Dendritic cell treated with granulocyte-macrophage colony-stimulating factor and Interleukin-4, amounts not matched to agents 40 ng/mL and 50 ng/mL, for 4 days (primary cell): ENCODE data around the gene PLS1.
"Not testable (repeated sequence)": the region's sequence is repeated elsewhere in the genome, so short reads cannot be mapped to it uniquely, and the experiment has no call there.

Experiments
- H3K27ac Mint-ChIP-seq: one replicate; pipeline ENCODE4 v1.8.0; 2022; ENCODE audit warnings: mild to moderate bottlenecking, mixed read lengths
- H3K27me3 Mint-ChIP-seq: one replicate; pipeline ENCODE4 v1.8.0; 2022; ENCODE audit warnings: mild to moderate bottlenecking, mixed read lengths
- H3K36me3 Mint-ChIP-seq: one replicate; pipeline ENCODE4 v1.8.0; 2022; ENCODE audit warnings: low read depth, mixed read lengths
- H3K4me1 Mint-ChIP-seq: one replicate; pipeline ENCODE4 v1.8.0; 2022; ENCODE audit warnings: low read depth, mixed read lengths
- H3K4me3 Mint-ChIP-seq: one replicate; pipeline ENCODE4 v1.8.0; 2022; ENCODE audit warnings: mild to moderate bottlenecking, moderate library complexity, mixed read lengths
- H3K9me3 Mint-ChIP-seq: one replicate; pipeline ENCODE4 v1.8.0; 2022; ENCODE audit warnings: mixed read lengths
- intact Hi-C: fragments of 100-400 bp; cut with micrococcal nuclease; formaldehyde crosslinking; loops from one replicate; pipeline ENCODE4 v1.15.0; 2022

Gene PLS1

GRCh38 chr3:142578329-142579223 is 17.6 kb upstream of the PLS1 start, which contains the start of gene ATR:
Gene ATR (minus strand): TSS chr3:142578733. CDS start chr3:142578704, 29 bp downstream.
- intact Hi-C loops = loop anchor here (1.0 to 5.0 kb wide), 2 partner anchors 131 to 423 kb away; partner anchors contain the start of genes U2SURP and XRN1
- Mint-ChIP-seq H3K4me3 (peak within 1 kb of the TSS; percentile 95), H3K27ac (peak within 1 kb of the TSS; percentile 99)

GRCh38 chr3:142580061-142580423 is 16.2 kb upstream of the PLS1 start:
- intact Hi-C loops = no loop called here
- H3K27me3 Mint-ChIP-seq = peaks cover 8% of the 10 kb centered on the region
- H3K4me3 Mint-ChIP-seq = no peak overlapping the region
- H3K27ac Mint-ChIP-seq = peak overlapping the region; percentile 99
- H3K9me3 Mint-ChIP-seq = no peaks in the 10 kb centered on the region
- H3K4me1 Mint-ChIP-seq = peaks cover 40% of the 10 kb centered on the region
- H3K36me3 Mint-ChIP-seq = peaks cover 20% of the 10 kb centered on the region

More at GRCh38 chr3:142578329-142579223, 17.6 kb upstream of the PLS1 start, which contains the start of gene ATR:
- Mint-ChIP-seq H3K4me1 (peaks cover 54% of the 10 kb centered on the region), H3K27me3 (peaks cover 8% of the 10 kb centered on the region), H3K36me3 (peaks cover 20% of the 10 kb centered on the region), H3K9me3 (no peaks in the 10 kb centered on the region)

DNA sequence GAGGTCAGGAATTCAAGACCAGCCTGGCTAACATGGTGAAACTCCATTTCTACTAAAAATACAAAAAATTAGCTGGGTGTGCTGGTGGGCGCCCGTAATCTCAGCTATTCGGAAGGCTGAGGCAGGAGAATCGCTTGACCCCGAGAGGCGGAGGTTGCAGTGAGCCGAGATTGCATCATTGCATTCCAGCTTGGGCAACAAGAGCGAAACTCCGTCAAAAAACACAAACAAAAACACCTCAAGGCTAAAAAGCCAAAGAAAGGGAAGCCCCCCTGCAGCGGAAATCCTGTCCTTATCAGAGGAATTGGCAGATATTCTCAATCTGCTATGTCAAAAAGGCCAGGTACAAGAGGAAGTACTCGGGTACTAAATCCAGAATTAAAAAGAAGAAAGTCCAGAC is 15.1 kb upstream of the PLS1 start:
- H3K4me3 Mint-ChIP-seq, H3K27me3 Mint-ChIP-seq, H3K27ac Mint-ChIP-seq, H3K9me3 Mint-ChIP-seq, intact Hi-C loops: not testable (repeated sequence)
- Mint-ChIP-seq H3K4me1 (peaks cover 29% of the 10 kb centered on the region), H3K36me3 (peaks cover 12% of the 10 kb centered on the region)

GRCh38 chr3:142586803-142587406 is 9.3 kb upstream of the PLS1 start:
- Mint-ChIP-seq H3K36me3 (no peaks in the 10 kb centered on the region), H3K27ac (no peak overlapping the region), H3K4me1 (no peaks in the 10 kb centered on the region), H3K4me3 (no peak overlapping the region), H3K27me3 (peaks cover 5% of the 10 kb centered on the region), H3K9me3 (no peaks in the 10 kb centered on the region)
- intact Hi-C loops = loop anchor here (5.0 kb wide), 4 partner anchors 95 to 400 kb away; no protein-coding TSS in a partner anchor

- no peaks in the 10 kb centered on the region for H3K9me3 Mint-ChIP-seq
Observed at GRCh38 chr3:142588703-142589102, 7.5 kb upstream of the PLS1 start.

DNA sequence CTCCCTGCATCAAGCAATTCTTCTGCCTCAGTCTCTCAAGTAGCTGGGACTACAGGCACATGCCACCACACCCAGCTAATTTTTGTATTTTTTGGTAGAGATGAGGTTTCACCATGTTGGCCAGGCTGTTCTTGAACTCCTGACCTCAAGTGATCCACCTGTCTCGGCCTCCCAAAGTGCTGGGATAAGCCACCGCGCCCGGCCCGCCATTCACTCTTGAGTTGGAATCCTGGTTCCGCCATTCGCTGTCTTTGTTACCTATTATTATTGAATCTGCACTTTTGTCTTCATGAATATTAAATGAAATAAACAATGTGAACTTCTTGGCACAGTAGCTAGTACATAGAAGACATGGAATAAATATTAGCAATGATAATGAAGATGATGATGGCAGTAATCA is 3.9 kb upstream of the PLS1 start:
- not testable (repeated sequence) for H3K36me3 Mint-ChIP-seq, H3K27ac Mint-ChIP-seq, H3K9me3 Mint-ChIP-seq, H3K4me3 Mint-ChIP-seq, H3K4me1 Mint-ChIP-seq
- intact Hi-C loops = loop anchor here (10.0 kb wide), 1 partner anchor 133 kb away; the partner anchor contains the start of gene TRPC1
- peaks cover 10% of the 10 kb centered on the region for H3K27me3 Mint-ChIP-seq

More at GRCh38 chr3:142588703-142589102, 7.5 kb upstream of the PLS1 start:
- H3K36me3 Mint-ChIP-seq = no peaks in the 10 kb centered on the region
- peaks cover 2% of the 10 kb centered on the region for H3K27me3 Mint-ChIP-seq
- no peak overlapping the region for H3K4me3 Mint-ChIP-seq
- no peaks in the 10 kb centered on the region for H3K4me1 Mint-ChIP-seq
- H3K27ac Mint-ChIP-seq = no peak overlapping the region
- intact Hi-C loops = loop anchor here (5.0 kb wide), 4 partner anchors 94 to 399 kb away; no protein-coding TSS in a partner anchor

DNA sequence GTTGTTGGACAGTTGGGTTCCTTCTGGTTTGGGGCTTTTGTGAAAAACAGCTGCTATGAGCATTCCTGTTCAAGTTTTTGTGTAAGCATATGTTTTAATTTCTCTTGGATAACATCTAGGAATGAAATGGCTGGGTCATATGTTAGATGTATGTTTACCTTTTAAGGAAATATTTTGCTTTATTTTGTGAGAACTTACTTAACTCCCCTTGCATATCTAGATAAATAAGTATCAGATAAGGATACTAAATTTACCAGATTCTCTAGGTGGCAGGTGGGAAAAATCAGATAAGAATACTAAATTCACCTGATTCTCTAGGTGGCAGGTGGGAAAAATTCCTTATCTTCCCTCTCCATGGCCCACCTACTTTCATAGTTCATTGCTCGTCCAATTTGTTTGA is 1.1 kb upstream of the PLS1 start:
- no peak overlapping the region for H3K27ac Mint-ChIP-seq
- no peak overlapping the region for H3K4me3 Mint-ChIP-seq
- H3K27me3 Mint-ChIP-seq = peaks cover 16% of the 10 kb centered on the region
- no peaks in the 10 kb centered on the region for H3K9me3 Mint-ChIP-seq
- H3K4me1 Mint-ChIP-seq = peaks cover 7% of the 10 kb centered on the region
- H3K36me3 Mint-ChIP-seq = peaks cover 6% of the 10 kb centered on the region
- intact Hi-C loops = loop anchor here (10.0 kb wide), 1 partner anchor 130 kb away; the partner anchor contains the start of gene TRPC1

- intact Hi-C loops = loop anchor here (10.0 kb wide), 1 partner anchor 129 kb away; the partner anchor contains the start of gene TRPC1
- peaks cover 7% of the 10 kb centered on the region for H3K4me1 Mint-ChIP-seq
Observed at GRCh38 chr3:142595581-142595950, 627 bp upstream of the PLS1 start.

DNA sequence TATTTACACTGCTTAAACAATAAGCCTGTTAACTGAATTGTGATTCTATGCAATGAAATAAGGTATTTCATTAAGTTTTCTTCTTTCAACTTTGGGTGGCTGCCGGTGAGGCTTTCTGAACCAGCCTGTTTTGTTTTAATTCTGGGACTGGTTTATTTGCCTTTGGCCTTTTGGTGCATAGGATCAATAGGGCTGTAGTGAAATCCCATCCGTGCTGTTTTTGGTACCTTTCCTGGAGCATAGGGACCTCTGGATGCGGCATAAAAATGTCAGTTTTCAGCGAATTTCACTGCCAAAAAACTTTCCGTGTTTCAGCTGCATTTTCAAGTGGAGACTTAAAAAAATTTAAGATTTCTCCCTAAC is 514 bp downstream of the PLS1 start:
- Mint-ChIP-seq H3K9me3 (no peaks in the 10 kb centered on the region), H3K27me3 (peaks cover 16% of the 10 kb centered on the region), H3K4me3 (peak overlapping the region; percentile 94), H3K4me1 (peaks cover 7% of the 10 kb centered on the region), H3K36me3 (peaks cover 6% of the 10 kb centered on the region), H3K27ac (peak overlapping the region; percentile 79)
- intact Hi-C loops = loop anchor here (2.0 to 10.0 kb wide), 2 partner anchors 14 to 128 kb away; partner anchors contain the start of gene TRPC1

More at GRCh38 chr3:142595581-142595950, 627 bp upstream of the PLS1 start:
- Mint-ChIP-seq H3K36me3 (peaks cover 6% of the 10 kb centered on the region), H3K4me3 (peak overlapping the region; percentile 94), H3K27ac (peak overlapping the region; percentile 79), H3K9me3 (no peaks in the 10 kb centered on the region), H3K27me3 (peaks cover 16% of the 10 kb centered on the region)

GRCh38 chr3:142597906-142598305 is 1.7 kb downstream of the PLS1 start:
- Mint-ChIP-seq H3K36me3 (peaks cover 6% of the 10 kb centered on the region), H3K4me1 (peaks cover 7% of the 10 kb centered on the region), H3K27ac (no peak overlapping the region), H3K9me3 (no peaks in the 10 kb centered on the region), H3K4me3 (no peak overlapping the region), H3K27me3 (peaks cover 14% of the 10 kb centered on the region)
- intact Hi-C loops = loop anchor here (2.0 to 10.0 kb wide), 2 partner anchors 15 to 127 kb away; partner anchors contain the start of gene TRPC1

GRCh38 chr3:142601713-142602112 is 5.5 kb downstream of the PLS1 start:
- no peaks in the 10 kb centered on the region for H3K9me3 Mint-ChIP-seq

GRCh38 chr3:142602619-142603385 is 6.6 kb downstream of the PLS1 start:
- no peaks in the 10 kb centered on the region for H3K36me3 Mint-ChIP-seq
- H3K9me3 Mint-ChIP-seq = no peaks in the 10 kb centered on the region
- H3K27me3 Mint-ChIP-seq = peaks cover 2% of the 10 kb centered on the region
- H3K4me1 Mint-ChIP-seq = no peaks in the 10 kb centered on the region
- intact Hi-C loops = no loop called here
- H3K4me3 Mint-ChIP-seq = no peak overlapping the region
- H3K27ac Mint-ChIP-seq = no peak overlapping the region

More at GRCh38 chr3:142601713-142602112, 5.5 kb downstream of the PLS1 start:
- H3K27ac Mint-ChIP-seq = no peak overlapping the region
- intact Hi-C loops = no loop called here
- H3K36me3 Mint-ChIP-seq = no peaks in the 10 kb centered on the region
- no peaks in the 10 kb centered on the region for H3K4me1 Mint-ChIP-seq
- no peak overlapping the region for H3K4me3 Mint-ChIP-seq
- H3K27me3 Mint-ChIP-seq = peaks cover 11% of the 10 kb centered on the region

DNA sequence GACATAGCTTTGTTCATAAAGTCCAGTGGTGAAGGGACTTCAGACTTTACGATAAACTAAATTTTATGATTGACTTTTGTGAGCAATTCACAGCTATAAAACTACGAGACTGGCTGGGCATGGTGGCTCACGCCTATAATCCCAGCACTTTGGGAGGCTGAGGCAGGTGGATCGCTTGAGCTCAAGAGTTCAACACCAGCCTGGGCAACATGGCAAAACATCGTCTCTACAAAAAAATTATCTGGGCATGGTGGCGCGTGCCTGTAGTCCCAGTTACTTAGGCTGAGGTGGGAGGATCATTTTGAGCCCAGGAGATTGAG is 7.2 kb downstream of the PLS1 start:
- H3K27ac Mint-ChIP-seq, intact Hi-C loops, H3K4me3 Mint-ChIP-seq, H3K36me3 Mint-ChIP-seq, H3K27me3 Mint-ChIP-seq, H3K4me1 Mint-ChIP-seq, H3K9me3 Mint-ChIP-seq: not testable (repeated sequence)
